ENCODE measurements around the gene VAMP7. TPM values are rescaled to one million over a fixed set of nuclear protein-coding genes. Genes with fewer than 3 reads are reported as not detected.
"Not testable (repeated sequence)": the region's sequence is repeated elsewhere in the genome, so short reads cannot be mapped to it uniquely, and the experiment has no call there.

VAMP7 gene
- total and polyA plus RNA-seq, 9 of the 15 experiments (the other 6 are each of a cell fraction or from before 2014, with no cell fraction given): 38.4 to 100 (median 67.7) TPM

- TF ChIP-seq, protein P1, sequence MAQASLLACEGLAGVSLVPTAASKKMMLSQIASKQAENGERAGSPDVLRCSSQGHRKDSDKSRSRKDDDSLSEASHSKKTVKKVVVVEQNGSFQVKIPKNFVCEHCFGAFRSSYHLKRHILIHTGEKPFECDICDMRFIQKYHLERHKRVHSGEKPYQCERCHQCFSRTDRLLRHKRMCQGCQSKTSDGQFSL (CRISPR knock-in tag; IDR thresholded peaks at IDR 0.05): no peak
- TF ChIP-seq, protein P1 (tag; IDR thresholded peaks at IDR 0.05): no peak
- TF ChIP-seq SNIP1 (IDR thresholded peaks at IDR 0.05; ENCODE audit: low read depth): no peak
- TF ChIP-seq KDM1A (IDR thresholded peaks at IDR 0.05): no peak
- peaks cover 67% of the 10 kb centered on the region for H3K36me3 ChIP-seq (ENCODE audit: control insufficient read depth, insufficient read depth, low read length)
- POLR2A ChIA-PET: no interaction called here
These were observed 18.2 kb downstream of the VAMP7 start for GRCh38 chrX:155899366-155899765.

GRCh38 chrX:155900765-155901164 lies 19.6 kb downstream of the VAMP7 start:
- CTCF ChIA-PET (ENCODE audit: low intra/inter-chr PET ratio): no interaction called here
- no peak for ATAC-seq
- intact Hi-C loops (cut with micrococcal nuclease) (no loop called here), in situ Hi-C loops (cut with MboI) (no loop called here)
- no peak overlapping the region for H3K9ac ChIP-seq (ENCODE audit: insufficient read depth in 1 of 2, low read depth in 2 of 2, low read length in 2 of 2)
- no peaks in the 10 kb centered on the region for H3K4me1 ChIP-seq (replicated peaks in 1 of 2; ENCODE audit: control insufficient read depth in 2 of 2, insufficient read depth in 2 of 2, low read length in 2 of 2)
- H3K79me2 ChIP-seq (ENCODE audit: control insufficient read depth, insufficient read depth, low read length): peaks cover 3% of the 10 kb centered on the region; the same call in 1 of the 3 replicates
- no peaks in the 10 kb centered on the region for H3K9me1 ChIP-seq (ENCODE audit: control insufficient read depth, insufficient read depth, low read length)
- WGBS (ENCODE audit: insufficient coverage, low coverage, missing lambda C conversion rate): 87% methylated on average over 2 of the region's 2 CpGs
- no peak overlapping the region for H3K4me3 ChIP-seq
- H3K9me3 ChIP-seq (replicated peaks; ENCODE audit: control insufficient read depth, insufficient read depth, low read depth, low read length): no peaks in the 10 kb centered on the region
- POLR2A ChIA-PET: no interaction called here
- no peak for FAIRE-seq
- no peak overlapping the region for H3K27ac ChIP-seq (ENCODE audit: extremely low read depth, low read depth, low read length)
- no peaks in the 10 kb centered on the region for H3K27me3 ChIP-seq (ENCODE audit: control insufficient read depth in 2 of 2, insufficient read depth in 2 of 2, low read length in 2 of 2)
- no peaks in the 10 kb centered on the region for H4K20me1 ChIP-seq (replicated peaks; ENCODE audit: control insufficient read depth, insufficient read depth, low read length)
- H3K4me2 ChIP-seq (ENCODE audit: insufficient read depth, low read length): no peak overlapping the region
- TF ChIP-seq, protein P2, sequence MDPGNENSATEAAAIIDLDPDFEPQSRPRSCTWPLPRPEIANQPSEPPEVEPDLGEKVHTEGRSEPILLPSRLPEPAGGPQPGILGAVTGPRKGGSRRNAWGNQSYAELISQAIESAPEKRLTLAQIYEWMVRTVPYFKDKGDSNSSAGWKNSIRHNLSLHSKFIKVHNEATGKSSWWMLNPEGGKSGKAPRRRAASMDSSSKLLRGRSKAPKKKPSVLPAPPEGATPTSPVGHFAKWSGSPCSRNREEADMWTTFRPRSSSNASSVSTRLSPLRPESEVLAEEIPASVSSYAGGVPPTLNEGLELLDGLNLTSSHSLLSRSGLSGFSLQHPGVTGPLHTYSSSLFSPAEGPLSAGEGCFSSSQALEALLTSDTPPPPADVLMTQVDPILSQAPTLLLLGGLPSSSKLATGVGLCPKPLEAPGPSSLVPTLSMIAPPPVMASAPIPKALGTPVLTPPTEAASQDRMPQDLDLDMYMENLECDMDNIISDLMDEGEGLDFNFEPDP (CRISPR knock-in tag; IDR thresholded peaks at IDR 0.05): no peak
- no TSS peak for BruUV-seq (replicated peaks)
- peaks cover 58% of the 10 kb centered on the region for H3K36me3 ChIP-seq (ENCODE audit: control insufficient read depth, insufficient read depth, low read length)
- H2AFZ ChIP-seq (ENCODE audit: low read depth, low read length): no peak overlapping the region
- DNase-seq (ENCODE audit: extremely low read depth in 1 of 4, low spot score in 3 of 4): no peak

More at GRCh38 chrX:155899366-155899765, 18.2 kb downstream of the VAMP7 start:
- H4K20me1 ChIP-seq (replicated peaks; ENCODE audit: control insufficient read depth, insufficient read depth, low read length): no peaks in the 10 kb centered on the region
- H3K9me3 ChIP-seq (replicated peaks; ENCODE audit: control insufficient read depth, insufficient read depth, low read depth, low read length): no peaks in the 10 kb centered on the region
- H3K9ac ChIP-seq (ENCODE audit: insufficient read depth in 1 of 2, low read depth in 2 of 2, low read length in 2 of 2): no peak overlapping the region
- ATAC-seq (no peak), DNase-seq (ENCODE audit: extremely low read depth in 1 of 4, low spot score in 3 of 4) (no peak), FAIRE-seq (no peak)
- peaks cover 7% of the 10 kb centered on the region; the same call in 2 of the 3 replicates for H3K79me2 ChIP-seq (ENCODE audit: control insufficient read depth, insufficient read depth, low read length)
- no peak overlapping the region for H2AFZ ChIP-seq (ENCODE audit: low read depth, low read length)
- no peaks in the 10 kb centered on the region for H3K9me1 ChIP-seq (ENCODE audit: control insufficient read depth, insufficient read depth, low read length)
- no peak overlapping the region for H3K27ac ChIP-seq (ENCODE audit: extremely low read depth, low read depth, low read length)
- H3K4me2 ChIP-seq (ENCODE audit: insufficient read depth, low read length): no peak overlapping the region
- intact Hi-C loops (cut with micrococcal nuclease) (no loop called here), in situ Hi-C loops (cut with MboI) (no loop called here)
- H3K4me3 ChIP-seq: no peak overlapping the region
- no peaks in the 10 kb centered on the region for H3K4me1 ChIP-seq (replicated peaks in 1 of 2; ENCODE audit: control insufficient read depth in 2 of 2, insufficient read depth in 2 of 2, low read length in 2 of 2)
- no peaks in the 10 kb centered on the region for H3K27me3 ChIP-seq (ENCODE audit: control insufficient read depth in 2 of 2, insufficient read depth in 2 of 2, low read length in 2 of 2)
- CTCF ChIA-PET (ENCODE audit: low intra/inter-chr PET ratio): no interaction called here
- no TSS peak for BruUV-seq (replicated peaks)
- WGBS (ENCODE audit: insufficient coverage, low coverage, missing lambda C conversion rate): 88% methylated on average over 3 of the region's 3 CpGs

DNA sequence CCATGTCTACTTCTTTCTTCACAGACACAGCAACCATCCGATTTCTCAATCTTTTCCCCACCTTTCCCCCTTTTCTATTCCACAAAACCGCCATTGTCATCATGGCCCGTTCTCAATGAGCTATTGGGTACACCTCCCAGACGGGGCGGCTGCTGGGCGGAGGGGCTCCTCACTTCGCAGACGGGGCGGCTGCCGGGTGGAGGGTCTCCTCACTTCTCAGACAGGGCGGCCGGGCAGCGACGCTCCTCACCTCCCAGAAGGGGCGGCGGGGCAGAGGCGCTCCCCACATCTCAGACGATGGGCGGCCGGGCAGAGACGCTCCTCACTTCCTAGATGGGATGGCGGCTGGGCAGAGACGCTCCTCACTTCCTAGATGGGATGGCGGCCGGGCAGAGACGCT lies 26.5 kb downstream of the VAMP7 start:
- H3K9me1 ChIP-seq (ENCODE audit: control insufficient read depth, insufficient read depth, low read length); H2AFZ ChIP-seq (ENCODE audit: low read depth, low read length); H3K79me2 ChIP-seq (ENCODE audit: control insufficient read depth, insufficient read depth, low read length); in situ Hi-C loops (cut with MboI); BruUV-seq (replicated peaks); H3K4me3 ChIP-seq; intact Hi-C loops (cut with micrococcal nuclease); H4K20me1 ChIP-seq (replicated peaks; ENCODE audit: control insufficient read depth, insufficient read depth, low read length); DNase-seq (ENCODE audit: extremely low read depth in 1 of 4, low spot score in 3 of 4); H3K4me1 ChIP-seq (replicated peaks in 1 of 2; ENCODE audit: control insufficient read depth in 2 of 2, insufficient read depth in 2 of 2, low read length in 2 of 2); POLR2A ChIA-PET; H3K27me3 ChIP-seq (ENCODE audit: control insufficient read depth in 2 of 2, insufficient read depth in 2 of 2, low read length in 2 of 2); H3K27ac ChIP-seq (ENCODE audit: extremely low read depth, low read depth, low read length); ATAC-seq; H3K4me2 ChIP-seq (ENCODE audit: insufficient read depth, low read length); FAIRE-seq; H3K9ac ChIP-seq (ENCODE audit: insufficient read depth in 1 of 2, low read depth in 2 of 2, low read length in 2 of 2); H3K9me3 ChIP-seq (replicated peaks; ENCODE audit: control insufficient read depth, insufficient read depth, low read depth, low read length); CTCF ChIA-PET (ENCODE audit: low intra/inter-chr PET ratio): not testable (repeated sequence)
- H3K36me3 ChIP-seq (ENCODE audit: control insufficient read depth, insufficient read depth, low read length): peaks cover 32% of the 10 kb centered on the region; the same call in 1 of the 3 replicates
- WGBS (ENCODE audit: insufficient coverage, low coverage, missing lambda C conversion rate): 89% methylated on average over 8 of the region's 26 CpGs
